NCI-H82 (cell line): Measurements from ENCODE around the gene CSPG4.
"Not testable (repeated sequence)": the region's sequence is repeated elsewhere in the genome, so short reads cannot be mapped to it uniquely, and the experiment has no call there.

Experiments
- DNase-seq: peaks from one replicate; lab custom pipeline; 2025; lab: John Stamatoyannopoulos, UW

CSPG4 gene

GRCh38 chr15:75648156-75649000 lies 64.3 kb downstream of the CSPG4 start:
- DNase-seq: peak; percentile 70

- DNase-seq: peak; percentile 85
Measured at GRCh38 chr15:75647370-75648155, 65.1 kb downstream of the CSPG4 start, which contains the start of gene SNX33. TSS of gene SNX33 (plus strand) at chr15:75647912. CDS start at chr15:75649103, 1,191 bp downstream.

GRCh38 chr15:75646944-75647364 lies 65.7 kb downstream of the CSPG4 start:
- DNase-seq: peak; percentile 52

GRCh38 chr15:75646112-75646943 lies 66.3 kb downstream of the CSPG4 start:
- DNase-seq: no peak

- no peak for DNase-seq
Measured at GRCh38 chr15:75644376-75644775, 68.3 kb downstream of the CSPG4 start.

- no peak for DNase-seq
Measured at GRCh38 chr15:75641603-75642002, 71.0 kb downstream of the CSPG4 start.

GRCh38 chr15:75641179-75641503 lies 71.5 kb downstream of the CSPG4 start:
- peak; percentile 50 for DNase-seq

GRCh38 chr15:75640483-75641178 lies 72.0 kb downstream of the CSPG4 start:
- DNase-seq: peak; percentile 85

GRCh38 chr15:75639709-75640482 lies 72.8 kb downstream of the CSPG4 start, which contains the start of gene IMP3:
TSS of gene IMP3 (minus strand) at chr15:75640224. CDS start at chr15:75640168, 56 bp downstream.
- peak; percentile 99 for DNase-seq

- DNase-seq: no peak
Measured at GRCh38 chr15:75639191-75639708, 73.4 kb downstream of the CSPG4 start.

GRCh38 chr15:75637245-75638009 lies 75.2 kb downstream of the CSPG4 start:
- DNase-seq: no peak

GRCh38 chr15:75636026-75636425 lies 76.6 kb downstream of the CSPG4 start:
- no peak for DNase-seq

- DNase-seq: not testable (repeated sequence)
Measured at GRCh38 chr15:75633922-75634321, 78.7 kb downstream of the CSPG4 start.

- DNase-seq: no peak
Measured at GRCh38 chr15:75631935-75632334, 80.7 kb downstream of the CSPG4 start.

GRCh38 chr15:75625542-75626347 lies 86.9 kb downstream of the CSPG4 start, which contains the start of gene SNUPN:
TSS of gene SNUPN (minus strand) at chr15:75625725. CDS start at chr15:75621051, 4,674 bp downstream.
- peak; percentile 97 for DNase-seq
